NCI-H1694 treated with DMSO at 0.1 percent for 48 hours (cell line): ENCODE results near the gene HAGHL.

ENCODE experiments used
- DNase-seq: peaks from one replicate; lab custom pipeline; 2025; lab: John Stamatoyannopoulos, UW

HAGHL gene

GRCh38 chr16:720990-721764, 5.7 kb upstream of the HAGHL start, which contains the start of gene ANTKMT:
Gene ANTKMT (plus strand): TSS chr16:721146. CDS start chr16:721275, 129 bp downstream.
- peak; percentile 31 for DNase-seq

- no peak for DNase-seq
Measured at GRCh38 chr16:721765-722540, 5.0 kb upstream of the HAGHL start.

GRCh38 chr16:722835-723633, 3.9 kb upstream of the HAGHL start:
- DNase-seq, result no peak

- no peak for DNase-seq
Measured at GRCh38 chr16:723695-724094, 3.2 kb upstream of the HAGHL start.

- no peak for DNase-seq
Measured at GRCh38 chr16:724188-725040, 2.5 kb upstream of the HAGHL start.

- DNase-seq, result no peak
Measured at GRCh38 chr16:725041-725376, 1.9 kb upstream of the HAGHL start.

GRCh38 chr16:725463-726187, 1.3 kb upstream of the HAGHL start:
- DNase-seq, result no peak

GRCh38 chr16:726188-726437, 793 bp upstream of the HAGHL start:
- no peak for DNase-seq

- DNase-seq, result no peak
Measured at GRCh38 chr16:727291-727977, 528 bp downstream of the HAGHL start.

- DNase-seq, result no peak
Measured at GRCh38 chr16:728131-728889, 1.4 kb downstream of the HAGHL start.

GRCh38 chr16:728890-729744, 2.2 kb downstream of the HAGHL start:
- DNase-seq, result no peak

- DNase-seq, result no peak
Measured at GRCh38 chr16:729768-730665, 3.1 kb downstream of the HAGHL start.

GRCh38 chr16:730666-731509, 4.0 kb downstream of the HAGHL start:
- DNase-seq, result no peak

GRCh38 chr16:732332-732731, 5.4 kb downstream of the HAGHL start:
- no peak for DNase-seq

- DNase-seq, result no peak
Measured at GRCh38 chr16:732936-733335, 6.0 kb downstream of the HAGHL start.

GRCh38 chr16:733382-734207, 6.7 kb downstream of the HAGHL start:
- no peak for DNase-seq
